ENCODE data around the gene TCHHL1. TPM values are rescaled to one million over a fixed set of nuclear protein-coding genes. Genes with fewer than 3 reads are reported as not detected.

The TCHHL1 gene
- total and polyA plus RNA-seq, 11 donors, result not detected

DNA sequence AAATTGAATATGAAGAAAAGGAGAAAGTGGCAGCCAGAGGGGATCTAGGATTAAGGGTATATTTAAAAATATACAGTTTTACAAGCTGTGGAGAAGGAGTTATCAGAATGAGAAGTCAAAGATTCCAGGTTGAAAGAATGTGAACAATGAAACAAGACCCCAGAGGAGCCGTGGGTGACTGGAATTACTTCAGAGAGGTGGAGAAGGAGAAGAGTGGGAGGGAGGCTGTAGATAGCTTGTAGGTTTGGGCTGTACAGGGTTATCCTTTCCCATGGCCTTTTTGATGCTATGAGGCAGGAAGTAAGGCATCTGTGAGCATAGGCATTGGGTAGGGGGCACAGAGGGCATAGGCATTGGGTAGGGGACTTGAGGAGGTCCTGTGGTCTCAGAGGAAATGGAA is 46.8 kb downstream of the TCHHL1 start:
- Histone ChIP-seq H3K9me3 (no peaks in the 10 kb centered on the region), H3K4me1 (peaks cover 0 to 42% (median 4%) of the 10 kb centered on the region in 12 donors), H3K27me3 (no peaks in the 10 kb centered on the region), H3K27ac (no peak overlapping the region), H3K4me3 (no peak overlapping the region), H3K36me3 (no peaks in the 10 kb centered on the region)
- DNase-seq, result no peak
- no peak for ATAC-seq
- 38 to 62% (median 51%) methylated on average over 1 of the region's 1 CpG for WGBS, 4 donors
- intact Hi-C loops (cut with DNase I), result no loop called here
- TF ChIP-seq, protein P1, sequence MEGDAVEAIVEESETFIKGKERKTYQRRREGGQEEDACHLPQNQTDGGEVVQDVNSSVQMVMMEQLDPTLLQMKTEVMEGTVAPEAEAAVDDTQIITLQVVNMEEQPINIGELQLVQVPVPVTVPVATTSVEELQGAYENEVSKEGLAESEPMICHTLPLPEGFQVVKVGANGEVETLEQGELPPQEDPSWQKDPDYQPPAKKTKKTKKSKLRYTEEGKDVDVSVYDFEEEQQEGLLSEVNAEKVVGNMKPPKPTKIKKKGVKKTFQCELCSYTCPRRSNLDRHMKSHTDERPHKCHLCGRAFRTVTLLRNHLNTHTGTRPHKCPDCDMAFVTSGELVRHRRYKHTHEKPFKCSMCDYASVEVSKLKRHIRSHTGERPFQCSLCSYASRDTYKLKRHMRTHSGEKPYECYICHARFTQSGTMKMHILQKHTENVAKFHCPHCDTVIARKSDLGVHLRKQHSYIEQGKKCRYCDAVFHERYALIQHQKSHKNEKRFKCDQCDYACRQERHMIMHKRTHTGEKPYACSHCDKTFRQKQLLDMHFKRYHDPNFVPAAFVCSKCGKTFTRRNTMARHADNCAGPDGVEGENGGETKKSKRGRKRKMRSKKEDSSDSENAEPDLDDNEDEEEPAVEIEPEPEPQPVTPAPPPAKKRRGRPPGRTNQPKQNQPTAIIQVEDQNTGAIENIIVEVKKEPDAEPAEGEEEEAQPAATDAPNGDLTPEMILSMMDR (IDR thresholded peaks at IDR 0.05), result no peak
- TF ChIP-seq POLR2A (IDR thresholded peaks at IDR 0.05), result no peak

DNA sequence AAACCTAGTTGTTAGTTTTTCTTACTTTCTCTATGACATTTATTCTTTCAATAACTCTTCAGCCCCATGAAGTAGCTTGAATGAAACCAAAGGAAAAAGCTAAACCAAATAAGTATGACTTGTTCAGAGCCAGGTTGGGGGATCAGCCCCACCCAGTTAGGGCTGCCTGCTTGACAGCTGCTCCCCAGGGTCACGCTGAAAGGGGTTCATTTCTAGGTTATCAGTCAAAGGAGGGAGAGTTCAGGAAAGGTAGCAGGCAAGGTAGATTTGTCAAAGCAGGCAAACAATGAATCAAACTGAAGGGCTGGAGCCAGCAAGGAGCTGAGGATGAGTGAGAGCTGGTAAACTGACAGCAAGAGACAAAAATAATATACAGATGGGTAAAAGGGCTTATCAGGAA is 49.0 kb downstream of the TCHHL1 start:
- no peaks in the 10 kb centered on the region for H3K36me3 ChIP-seq
- 66 to 76% (median 70%) methylated on average over 1 of the region's 1 CpG for WGBS, 4 donors
- H3K27me3 ChIP-seq, result no peaks in the 10 kb centered on the region
- DNase-seq (no peak), ATAC-seq (no peak)
- intact Hi-C loops (cut with DNase I), result no loop called here
- no peak overlapping the region for H3K4me3 ChIP-seq
- no peak overlapping the region for H3K27ac ChIP-seq
- peaks cover 0 to 42% (median 7%) of the 10 kb centered on the region in 12 donors for H3K4me1 ChIP-seq
- H3K9me3 ChIP-seq, result no peaks in the 10 kb centered on the region
- no peak for TF ChIP-seq POLR2A (IDR thresholded peaks at IDR 0.05)
- TF ChIP-seq, protein P1 (IDR thresholded peaks at IDR 0.05), result no peak

DNA sequence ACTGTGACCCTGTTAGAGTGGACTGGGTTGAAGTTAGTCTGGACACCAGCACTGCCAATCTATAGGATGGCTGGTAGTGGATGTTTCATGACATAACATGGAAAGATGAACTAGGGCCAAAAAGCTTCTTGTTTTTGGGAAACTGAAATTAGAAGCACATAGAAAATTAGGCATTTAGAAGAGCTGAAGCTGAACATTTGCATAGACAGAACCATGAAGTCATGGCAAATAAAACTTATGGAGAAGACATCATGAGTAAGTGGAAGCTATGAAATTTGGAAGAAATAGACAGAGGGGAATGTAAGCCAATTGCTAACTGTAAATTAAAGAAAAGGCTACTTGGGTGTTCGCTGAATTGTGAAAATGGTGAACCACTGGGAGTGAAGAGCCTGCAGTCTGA is 49.4 kb downstream of the TCHHL1 start:
- Histone ChIP-seq H3K36me3 (peaks cover 0 to under 1% (median 0%) of the 10 kb centered on the region in 9 donors), H3K4me1 (peaks cover 0 to 43% (median 10%) of the 10 kb centered on the region in 12 donors), H3K9me3 (no peaks in the 10 kb centered on the region), H3K27me3 (no peaks in the 10 kb centered on the region), H3K4me3 (no peak overlapping the region), H3K27ac (no peak overlapping the region)
- no peak for TF ChIP-seq POLR2A (IDR thresholded peaks at IDR 0.05)
- TF ChIP-seq, protein P1 (IDR thresholded peaks at IDR 0.05), result no peak
- DNase-seq, result no peak
- intact Hi-C loops (cut with DNase I), result no loop called here
- ATAC-seq, result no peak
- WGBS, 4 donors, result 84 to 98% (median 95%) methylated on average over 1 of the region's 1 CpG

DNA sequence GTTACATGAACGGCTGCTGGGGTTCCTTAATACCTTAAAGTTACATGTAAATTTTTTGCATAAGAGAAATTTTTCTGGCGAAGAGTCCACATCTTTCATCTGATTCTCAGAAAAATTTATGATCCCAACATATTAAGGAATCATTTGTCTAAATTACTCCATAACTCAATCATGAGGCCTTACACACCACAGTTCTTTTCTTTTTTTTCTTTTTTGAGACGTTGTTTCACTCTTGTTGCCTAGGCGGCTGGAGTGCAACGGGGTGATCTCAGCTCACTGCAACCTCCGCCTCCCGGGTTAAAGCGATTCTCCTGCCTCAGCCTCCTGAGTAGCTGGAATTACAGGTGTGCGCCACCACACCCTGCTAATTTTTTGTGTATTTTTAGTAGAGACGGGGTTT is 50.0 kb downstream of the TCHHL1 start:
- no peak for TF ChIP-seq POLR2A (IDR thresholded peaks at IDR 0.05)
- TF ChIP-seq, protein P1 (IDR thresholded peaks at IDR 0.05), result no peak
- ATAC-seq, result no peak
- intact Hi-C loops (cut with DNase I), result no loop called here

More for the DNA sequence above, 50.0 kb downstream of the TCHHL1 start:
- Histone ChIP-seq H3K4me1 (peaks cover 0 to 43% (median 14%) of the 10 kb centered on the region in 12 donors), H3K9me3 (no peaks in the 10 kb centered on the region), H3K4me3 (no peak overlapping the region), H3K27ac (peak overlapping the region in 1 of 12 donors; percentile 97), H3K36me3 (peaks cover 0 to 7% (median 2%) of the 10 kb centered on the region in 9 donors), H3K27me3 (no peaks in the 10 kb centered on the region)
- no peak for DNase-seq
- WGBS, 4 donors, result 94 to 95% (median 95%) methylated on average over 10 of the region's 10 CpGs

Data from heart left ventricle (tissue), 16 donors.